ENCODE results near the gene PDE11A. TPM values are rescaled to one million over a fixed set of nuclear protein-coding genes. Genes with fewer than 3 reads are reported as not detected.
A peak's percentile ranks its signal among the peaks of the same experiment; 100 is the strongest.

The PDE11A gene
- total and polyA plus RNA-seq, 10 donors, result 0.02 to 1.2 (median 0.22) TPM; not detected in 3

GRCh38 chr2:177810906-177811305 is 261.7 kb downstream of the PDE11A start:
- intact Hi-C loops (cut with DNase I; ENCODE audit: low total_unique reads), result no loop called here
- H3K4me1 ChIP-seq, result no peaks in the 10 kb centered on the region
- H3K9me3 ChIP-seq, result peaks cover 0 to 17% (median 11%) of the 10 kb centered on the region in 8 donors
- H3K4me3 ChIP-seq, result no peak overlapping the region
- H3K27me3 ChIP-seq (replicated peaks in 1 of 7), result no peaks in the 10 kb centered on the region
- no peak for DNase-seq
- no peaks in the 10 kb centered on the region for H3K36me3 ChIP-seq
- no peak for TF ChIP-seq POLR2AphosphoS5 (IDR thresholded peaks at IDR 0.05)
- TF ChIP-seq POLR2A (IDR thresholded peaks at IDR 0.05), result no peak
- TF ChIP-seq CTCF (IDR thresholded peaks at IDR 0.05 in 8 of 11, conservative IDR thresholded peaks at IDR 0.05 in 3 of 11), result no peak
- no peak overlapping the region for H3K27ac ChIP-seq

GRCh38 chr2:177808984-177809809 is 263.4 kb downstream of the PDE11A start:
- 76 to 97% (median 86%) methylated on average over 1 of the region's 1 CpG for WGBS, 5 donors
- intact Hi-C loops (cut with DNase I; ENCODE audit: low total_unique reads), result no loop called here

GRCh38 chr2:177806025-177806424 is 266.6 kb downstream of the PDE11A start:
- Histone ChIP-seq H3K27me3 (replicated peaks in 1 of 7) (no peaks in the 10 kb centered on the region), H3K27ac (no peak overlapping the region), H3K36me3 (no peaks in the 10 kb centered on the region), H3K4me1 (no peaks in the 10 kb centered on the region), H3K4me3 (no peak overlapping the region), H3K9me3 (peaks cover 0 to 22% (median 13%) of the 10 kb centered on the region in 8 donors)
- no peak for DNase-seq
- intact Hi-C loops (cut with DNase I; ENCODE audit: low total_unique reads), result no loop called here
- TF ChIP-seq CTCF (IDR thresholded peaks at IDR 0.05 in 8 of 11, conservative IDR thresholded peaks at IDR 0.05 in 3 of 11) (no peak), POLR2AphosphoS5 (IDR thresholded peaks at IDR 0.05) (no peak), POLR2A (IDR thresholded peaks at IDR 0.05) (no peak)

More at GRCh38 chr2:177808984-177809809, 263.4 kb downstream of the PDE11A start:
- Histone ChIP-seq H3K9me3 (peaks cover 0 to 22% (median 13%) of the 10 kb centered on the region in 8 donors), H3K36me3 (no peaks in the 10 kb centered on the region), H3K4me1 (no peaks in the 10 kb centered on the region), H3K27me3 (replicated peaks in 1 of 7) (no peaks in the 10 kb centered on the region), H3K4me3 (no peak overlapping the region), H3K27ac (no peak overlapping the region)
- TF ChIP-seq CTCF (IDR thresholded peaks at IDR 0.05 in 8 of 11, conservative IDR thresholded peaks at IDR 0.05 in 3 of 11) (no peak), POLR2A (IDR thresholded peaks at IDR 0.05) (no peak), POLR2AphosphoS5 (IDR thresholded peaks at IDR 0.05) (no peak)
- no peak for DNase-seq

- intact Hi-C loops (cut with DNase I; ENCODE audit: low total_unique reads), result no loop called here
- 35 to 58% (median 44%) methylated on average over 1 of the region's 1 CpG for WGBS, 5 donors
Measured at GRCh38 chr2:177799531-177799930, 273.0 kb downstream of the PDE11A start.

More at GRCh38 chr2:177799531-177799930, 273.0 kb downstream of the PDE11A start:
- TF ChIP-seq POLR2AphosphoS5 (IDR thresholded peaks at IDR 0.05), result no peak
- TF ChIP-seq POLR2A (IDR thresholded peaks at IDR 0.05), result no peak
- peak in 2 of 11 experiments; percentile 9 to 28 for TF ChIP-seq CTCF (IDR thresholded peaks at IDR 0.05 in 8 of 11, conservative IDR thresholded peaks at IDR 0.05 in 3 of 11)
- Histone ChIP-seq H3K4me3 (no peak overlapping the region), H3K27ac (no peak overlapping the region), H3K27me3 (replicated peaks in 1 of 7) (peaks cover 0 to 6% (median 0%) of the 10 kb centered on the region in 7 donors), H3K36me3 (no peaks in the 10 kb centered on the region), H3K4me1 (no peaks in the 10 kb centered on the region), H3K9me3 (no peaks in the 10 kb centered on the region)
- DNase-seq, result no peak
